GM12891 (cell line): ENCODE results near the gene TSPAN17.

Source experiments
- DNase-seq: peaks from one replicate; pipeline ENCODE4 v3.0.0; 2011; ENCODE audit warnings: low spot score; ENCODE audit not compliant: insufficient read length
- FAIRE-seq: peaks from 2 replicates; lab custom pipeline; 2011; peaks lifted over from hg19 to GRCh38; lab: Jason Lieb, UNC
- PAX5 ChIP-seq: IDR thresholded peaks from 2 replicates; pipeline ENCODE4 v1.6.1; 2011; ENCODE audit warnings: low read length, moderate library complexity, mild to moderate bottlenecking; ENCODE audit not compliant: insufficient read depth, severe bottlenecking
- POLR2A ChIP-seq: IDR thresholded peaks from 2 replicates; pipeline ENCODE4 v1.6.1; 2011; ENCODE audit warnings: low read depth, low read length, control low read depth
- POLR2AphosphoS5 ChIP-seq: IDR thresholded peaks from 2 replicates; pipeline ENCODE4 v1.6.1; 2011; ENCODE audit warnings: low read depth, low read length, control low read depth
- POU2F2 ChIP-seq: IDR thresholded peaks from 2 replicates; pipeline ENCODE4 v1.6.1; 2011; ENCODE audit warnings: low read depth, mild to moderate bottlenecking, control low read depth, low read length, moderate library complexity
- SPI1 ChIP-seq: IDR thresholded peaks from 2 replicates; pipeline ENCODE4 v1.6.1; 2011; ENCODE audit warnings: low read depth, low read length, control low read depth
- TAF1 ChIP-seq: IDR thresholded peaks from 2 replicates; pipeline ENCODE4 v1.6.1; 2011; ENCODE audit warnings: low read depth, low read length, control low read depth

TSPAN17 gene

DNA sequence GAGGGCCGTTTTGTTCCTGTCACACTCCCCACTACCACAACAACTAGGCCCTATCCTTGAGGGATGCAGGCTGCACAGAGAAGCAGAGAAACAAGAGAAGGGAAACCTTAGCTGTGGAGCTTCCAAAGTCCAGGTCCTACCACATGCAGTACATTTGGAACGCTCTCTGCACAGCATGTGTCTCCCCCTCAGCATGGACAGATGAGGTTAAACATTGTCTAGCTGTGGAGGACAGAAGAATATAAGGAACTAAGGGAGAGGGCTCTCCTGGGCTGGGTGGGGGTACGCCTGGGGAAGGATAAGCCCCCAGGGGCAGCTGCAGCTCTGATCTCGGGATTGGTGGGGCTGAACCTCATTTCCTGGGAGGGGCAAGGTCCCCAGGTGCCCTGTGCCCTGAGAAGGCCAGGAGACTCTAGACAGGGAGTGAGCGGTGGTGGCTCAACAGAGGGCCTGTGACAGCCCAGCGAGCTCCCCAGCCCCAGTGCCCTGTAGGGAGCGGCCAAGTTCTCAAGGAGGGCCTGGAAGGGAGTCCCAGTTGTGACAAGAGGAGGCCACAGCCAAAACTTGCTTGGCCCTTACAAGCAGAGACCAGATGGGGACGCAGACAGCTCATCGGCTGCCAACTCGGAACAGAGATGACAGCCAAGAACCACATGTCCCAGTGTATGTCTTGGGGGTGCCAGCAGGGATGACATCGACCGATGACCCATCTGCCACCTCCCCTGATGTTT, 30.1 kb downstream of the TSPAN17 start:
- no peak for TF ChIP-seq PAX5
- TF ChIP-seq POU2F2 = no peak
- no peak for TF ChIP-seq POLR2AphosphoS5
- no peak for TF ChIP-seq SPI1
- TF ChIP-seq POLR2A = no peak
- TF ChIP-seq TAF1 = no peak
- no peak for DNase-seq
- FAIRE-seq = no peak

DNA sequence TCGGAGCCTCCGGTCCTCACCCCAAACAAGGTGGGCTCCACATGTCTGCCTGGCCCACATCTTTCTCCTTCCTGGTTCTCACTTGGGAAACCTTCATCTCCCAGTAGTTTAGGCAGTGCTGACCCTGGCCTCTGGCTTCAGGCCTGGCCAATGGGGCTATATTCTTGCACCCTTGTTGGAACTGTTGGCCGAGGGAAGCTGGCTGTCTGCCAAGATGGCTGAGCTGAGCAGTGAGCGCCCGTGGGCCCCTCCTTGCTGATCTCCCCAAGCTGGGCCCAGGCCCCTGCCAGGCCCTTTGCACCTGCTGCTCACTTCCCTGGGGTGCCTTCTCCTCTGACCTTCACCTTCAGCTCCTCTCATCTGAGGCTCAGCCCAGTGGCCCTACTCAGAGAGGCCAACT, 31.3 kb downstream of the TSPAN17 start:
- TF ChIP-seq SPI1 (no peak), TAF1 (no peak), POU2F2 (no peak)

DNA sequence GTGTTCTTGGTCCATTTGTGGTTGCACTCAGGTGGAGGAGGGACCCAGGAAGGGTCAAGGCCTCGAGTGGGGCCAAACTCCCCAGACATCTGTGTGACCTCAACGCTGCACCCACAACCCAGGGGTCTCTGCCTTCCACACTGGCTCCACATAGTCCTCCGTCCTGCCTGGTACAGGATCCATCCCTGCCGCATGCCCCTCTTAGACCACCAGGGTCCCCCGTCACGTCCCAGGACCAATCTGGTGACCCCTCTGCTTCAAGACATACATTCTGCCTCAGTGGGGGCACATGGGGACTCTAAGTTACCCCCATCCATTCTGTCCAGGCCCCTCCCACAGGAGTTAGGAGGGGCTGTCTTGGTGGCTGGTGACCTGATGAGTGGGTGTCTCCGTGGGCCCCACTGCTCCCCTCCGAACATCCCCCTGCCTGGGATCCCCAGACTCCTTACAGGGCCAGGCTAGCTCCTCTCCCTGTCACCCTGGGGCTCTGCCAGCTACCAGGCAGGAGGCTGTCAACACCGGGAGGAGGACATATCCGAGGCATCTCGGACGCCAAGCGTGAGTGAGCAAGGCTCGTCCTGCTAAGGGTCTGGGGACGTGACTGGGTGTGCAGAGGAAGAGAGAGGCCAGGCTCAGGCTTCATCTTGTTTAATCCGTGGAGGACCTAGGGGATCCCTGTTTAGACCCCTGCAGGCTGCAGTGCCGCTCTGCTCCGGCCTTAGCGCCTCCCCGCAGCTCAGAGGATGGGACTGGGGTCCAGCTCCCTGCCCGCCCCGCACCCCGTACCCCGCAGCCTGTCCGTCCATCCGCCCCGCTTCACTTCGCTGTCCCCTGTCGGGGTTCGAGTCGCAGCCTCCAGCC, 32.3 kb downstream of the TSPAN17 start:
- no peak for DNase-seq
- FAIRE-seq = no peak
- TF ChIP-seq POLR2AphosphoS5 = no peak
- TF ChIP-seq POLR2A = no peak
- TF ChIP-seq POU2F2 = no peak
- TF ChIP-seq TAF1 = no peak
- no peak for TF ChIP-seq PAX5
- TF ChIP-seq SPI1 = no peak

More for the DNA sequence above, 31.3 kb downstream of the TSPAN17 start:
- DNase-seq (no peak), FAIRE-seq (no peak)

GRCh38 chr5:176680226-176680563, 32.9 kb downstream of the TSPAN17 start:
- FAIRE-seq (no peak), DNase-seq (no peak)
- TF ChIP-seq TAF1 (no peak), POLR2AphosphoS5 (no peak), PAX5 (no peak), POU2F2 (no peak), SPI1 (no peak), POLR2A (no peak)

DNA sequence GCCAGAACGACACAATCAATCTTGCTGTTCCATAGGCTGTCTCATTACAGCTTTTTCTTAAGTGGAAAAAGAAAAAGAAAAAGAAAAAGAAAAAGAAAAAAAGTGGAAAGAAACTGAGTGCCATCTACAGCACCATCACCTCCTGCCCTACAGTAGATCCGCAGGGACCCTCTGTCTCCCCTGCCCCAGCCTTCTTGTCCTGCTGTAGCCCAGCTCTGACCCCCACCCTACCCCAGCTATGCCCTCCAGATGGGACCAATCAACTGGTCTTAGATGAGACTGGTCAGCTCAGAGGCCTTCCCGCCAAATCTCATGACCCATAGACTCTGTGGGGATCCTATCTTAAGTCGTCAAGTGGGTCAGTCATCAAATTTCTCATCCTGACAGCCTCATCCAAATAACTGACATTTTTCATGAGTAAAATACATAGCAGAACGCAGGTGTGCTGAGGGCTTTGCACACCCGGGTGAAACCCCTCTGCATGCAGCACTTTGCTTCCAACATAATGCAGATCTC, 34.8 kb downstream of the TSPAN17 start:
- TF ChIP-seq TAF1 (no peak), PAX5 (no peak), SPI1 (no peak), POU2F2 (no peak)
- FAIRE-seq = no peak
- DNase-seq = no peak

- DNase-seq = no peak
- FAIRE-seq = no peak
- TF ChIP-seq PAX5 (no peak), POLR2AphosphoS5 (no peak), TAF1 (no peak), SPI1 (no peak), POLR2A (no peak), POU2F2 (no peak)
Measured at GRCh38 chr5:176685010-176685409, 37.7 kb downstream of the TSPAN17 start.

- no peak for DNase-seq
- no peak for TF ChIP-seq SPI1
- no peak for TF ChIP-seq POLR2A
- no peak for TF ChIP-seq POU2F2
- TF ChIP-seq PAX5 = no peak
- TF ChIP-seq POLR2AphosphoS5 = no peak
- TF ChIP-seq TAF1 = no peak
- no peak for FAIRE-seq
Measured at GRCh38 chr5:176687247-176687646, 40.0 kb downstream of the TSPAN17 start.

- no peak for FAIRE-seq
- TF ChIP-seq POU2F2 = no peak
- no peak for TF ChIP-seq POLR2AphosphoS5
- TF ChIP-seq TAF1 = no peak
- no peak for TF ChIP-seq SPI1
- TF ChIP-seq POLR2A = no peak
- no peak for TF ChIP-seq PAX5
- DNase-seq = no peak
Measured at GRCh38 chr5:176687881-176688280, 40.6 kb downstream of the TSPAN17 start.

DNA sequence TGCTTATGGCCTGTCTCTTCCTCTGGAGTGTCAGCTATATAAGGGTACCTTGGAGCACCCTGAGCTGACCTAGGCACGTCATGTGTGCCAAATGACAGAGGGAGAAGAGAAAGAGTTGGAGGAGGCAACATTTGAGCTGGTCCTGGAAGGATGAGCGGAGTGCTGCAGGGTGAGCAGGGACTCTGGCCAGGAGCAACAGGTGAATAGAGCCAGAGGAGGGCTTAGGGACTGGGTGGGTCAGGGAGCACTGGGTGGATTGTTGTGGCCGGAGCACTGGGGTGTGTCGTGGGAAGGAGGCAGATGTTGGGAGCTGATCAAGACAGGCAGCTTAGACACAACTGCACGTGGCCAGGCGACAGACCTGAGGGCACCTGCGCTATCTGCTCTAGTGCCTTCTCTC, 43.6 kb downstream of the TSPAN17 start:
- no peak for FAIRE-seq
- DNase-seq = no peak
- no peak for TF ChIP-seq SPI1
- TF ChIP-seq PAX5 = no peak
- no peak for TF ChIP-seq POLR2A
- no peak for TF ChIP-seq POLR2AphosphoS5
- no peak for TF ChIP-seq TAF1
- no peak for TF ChIP-seq POU2F2

DNA sequence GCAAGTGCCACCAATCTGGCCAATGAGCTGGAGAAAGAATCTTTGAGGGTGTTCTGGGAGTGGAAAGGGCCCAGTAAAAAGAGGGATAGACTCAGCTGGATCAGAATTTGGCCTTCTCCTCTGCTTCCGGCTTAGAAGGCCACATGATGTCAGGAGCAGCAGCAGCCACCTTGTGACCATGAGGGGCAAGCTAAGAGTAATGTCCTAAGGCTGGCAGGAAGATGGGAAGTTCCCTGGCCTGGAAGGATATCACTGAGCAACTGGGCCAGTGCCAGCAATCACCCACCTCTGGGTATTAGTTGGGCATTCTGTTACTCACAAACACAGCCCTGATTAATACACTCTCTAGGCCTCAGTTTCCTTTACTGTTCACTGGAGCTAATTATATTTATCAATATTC, 44.2 kb downstream of the TSPAN17 start:
- DNase-seq (no peak), FAIRE-seq (no peak)
- no peak for TF ChIP-seq SPI1
- no peak for TF ChIP-seq POLR2A
- no peak for TF ChIP-seq POU2F2
- TF ChIP-seq POLR2AphosphoS5 = no peak
- no peak for TF ChIP-seq TAF1
- no peak for TF ChIP-seq PAX5
